Activated CD4-positive, alpha-beta T cell treated with anti-CD3 and anti-CD28 coated beads, Interleukin-2, Interleukin-4, amounts not matched to agents 100 ng/mL and 50 ng/mL, durations not matched to agents 16 hours and 8 hours (primary cell): ENCODE results near the gene FBRS.
"Not testable (repeated sequence)": the region's sequence is repeated elsewhere in the genome, so short reads cannot be mapped to it uniquely, and the experiment has no call there.

Experiments used
- DNase-seq: peaks from one replicate; pipeline ENCODE4 v3.0.0-alpha.2; 2020; ENCODE audit warnings: low spot score

Gene FBRS

DNA sequence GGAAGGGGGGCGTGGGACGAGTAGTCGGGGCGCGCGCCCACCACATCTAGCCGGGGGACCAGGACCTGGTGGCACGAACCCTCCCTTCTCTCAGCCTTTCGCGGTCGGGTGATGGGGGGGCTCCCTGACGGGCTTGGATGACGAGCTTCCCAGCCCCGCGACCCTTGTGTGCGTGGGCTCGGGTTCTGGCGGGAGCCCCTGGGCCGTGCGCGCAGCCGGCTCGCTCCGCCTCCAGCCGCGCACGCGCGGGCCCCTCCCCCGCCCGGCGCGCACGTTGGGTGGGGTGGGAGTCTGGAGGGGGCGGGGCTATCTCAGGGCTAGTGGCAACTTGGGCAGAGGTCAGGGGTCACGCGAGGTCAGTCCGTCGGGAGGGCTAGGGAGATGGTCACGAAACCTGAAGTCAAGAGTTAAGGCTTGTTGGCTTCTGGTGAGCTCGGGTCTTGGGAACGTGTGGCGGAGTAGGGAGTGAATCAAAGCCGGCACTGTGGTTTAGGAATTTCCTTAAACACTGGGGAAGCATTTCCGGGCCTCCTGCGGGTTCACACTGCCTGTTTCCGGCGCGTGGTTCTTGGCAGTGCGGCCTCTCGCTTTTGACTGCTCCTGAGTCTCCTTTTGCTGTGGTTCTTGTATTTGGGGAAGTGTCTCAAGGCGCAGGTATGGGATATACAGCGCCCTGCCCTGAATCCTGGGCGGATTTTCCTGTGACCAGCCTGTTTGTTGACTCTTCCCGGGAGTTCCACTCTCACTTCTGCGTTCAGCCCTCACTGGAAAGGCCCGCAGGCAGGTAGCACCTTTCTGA, 40.8 kb downstream of the FBRS start, which contains the start of gene SRCAP:
SRCAP (plus strand) TSS at position 356 of the 799 bp plus-strand sequence. CDS start 1,654 bp downstream, outside the sequence.
- DNase-seq, result peak; percentile 91

DNA sequence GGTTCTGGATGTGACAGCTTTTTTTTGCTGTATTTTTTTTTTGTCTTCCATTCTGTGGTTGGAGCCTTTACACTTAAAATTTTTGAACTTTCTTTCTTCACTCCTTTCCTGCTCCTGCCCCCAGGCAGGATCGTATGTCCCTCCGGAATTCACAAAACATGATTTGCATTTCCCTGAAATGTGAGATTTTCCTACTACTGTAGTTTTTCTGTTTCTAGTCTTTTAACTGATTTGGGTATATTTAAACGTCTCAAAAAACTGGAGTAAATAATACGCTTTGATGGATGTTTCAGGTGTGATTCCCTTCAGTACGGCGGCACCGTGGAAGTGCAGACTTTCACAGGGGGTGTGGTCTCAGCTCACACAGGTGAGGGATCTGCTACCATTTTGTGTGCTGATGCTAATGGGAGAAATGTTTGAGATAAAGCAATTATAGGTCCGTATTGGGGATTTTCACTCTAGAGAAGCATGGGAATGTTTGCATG, 41.4 kb downstream of the FBRS start:
- no peak for DNase-seq

DNA sequence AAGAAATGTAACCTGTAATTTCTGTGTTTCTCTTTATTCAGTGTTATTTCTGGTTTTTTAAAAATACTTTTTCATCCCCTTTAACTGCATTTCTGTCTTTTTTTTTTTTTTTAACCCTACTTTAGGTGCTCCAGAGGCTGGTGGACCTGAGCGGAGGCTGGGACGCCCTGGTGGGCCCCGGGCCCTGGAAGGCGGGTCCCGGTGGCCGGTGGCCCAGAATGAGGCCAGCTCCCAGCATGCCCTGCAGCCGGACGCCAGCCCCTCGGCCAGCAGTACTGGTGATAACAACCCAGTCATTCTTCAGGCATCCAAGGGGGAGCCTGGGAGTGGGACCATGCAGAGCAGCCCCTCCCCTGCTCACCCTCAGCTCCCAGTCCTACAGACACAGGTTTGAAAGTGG, 42.3 kb downstream of the FBRS start:
- DNase-seq, result no peak

GRCh38 chr16:30700971-30701370, 42.7 kb downstream of the FBRS start:
- DNase-seq, result no peak

GRCh38 chr16:30703071-30703470, 44.8 kb downstream of the FBRS start:
- DNase-seq, result not testable (repeated sequence)

DNA sequence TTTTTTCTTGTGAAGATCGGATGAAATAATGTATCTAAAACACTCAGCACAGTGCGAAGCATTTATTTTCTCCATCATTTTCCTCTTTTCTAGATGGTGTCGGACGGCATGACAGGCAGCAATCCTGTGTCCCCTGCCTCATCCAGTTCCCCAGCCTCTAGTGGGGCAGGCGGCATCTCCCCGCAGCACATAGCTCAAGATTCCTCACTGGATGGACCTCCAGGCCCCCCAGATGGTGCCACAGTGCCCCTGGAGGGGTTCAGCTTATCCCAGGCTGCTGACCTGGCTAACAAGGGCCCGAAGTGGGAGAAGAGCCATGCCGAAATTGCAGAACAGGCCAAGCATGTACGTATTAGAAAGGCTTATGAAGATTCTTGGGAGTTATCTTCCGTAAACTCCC, 45.7 kb downstream of the FBRS start:
- no peak for DNase-seq

GRCh38 chr16:30706046-30706445, 47.8 kb downstream of the FBRS start:
- DNase-seq, result no peak

- no peak for DNase-seq
Measured at GRCh38 chr16:30710971-30711370, 52.7 kb downstream of the FBRS start.

DNA sequence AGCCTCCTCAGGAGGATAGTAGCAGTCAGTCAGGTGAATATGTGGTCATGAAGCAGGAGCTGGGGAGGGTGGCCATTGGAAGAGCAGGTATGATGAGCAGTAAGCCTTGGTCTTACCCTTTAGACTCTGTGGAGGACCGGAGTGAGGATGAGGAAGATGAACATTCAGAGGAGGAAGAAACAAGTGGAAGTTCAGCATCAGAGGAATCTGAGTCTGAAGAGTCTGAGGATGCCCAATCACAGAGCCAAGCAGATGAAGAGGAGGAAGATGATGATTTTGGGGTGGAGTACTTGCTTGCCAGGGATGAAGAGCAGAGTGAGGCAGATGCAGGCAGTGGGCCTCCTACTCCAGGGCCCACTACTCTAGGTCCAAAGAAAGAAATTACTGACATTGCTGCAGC, 53.5 kb downstream of the FBRS start:
- DNase-seq, result no peak

DNA sequence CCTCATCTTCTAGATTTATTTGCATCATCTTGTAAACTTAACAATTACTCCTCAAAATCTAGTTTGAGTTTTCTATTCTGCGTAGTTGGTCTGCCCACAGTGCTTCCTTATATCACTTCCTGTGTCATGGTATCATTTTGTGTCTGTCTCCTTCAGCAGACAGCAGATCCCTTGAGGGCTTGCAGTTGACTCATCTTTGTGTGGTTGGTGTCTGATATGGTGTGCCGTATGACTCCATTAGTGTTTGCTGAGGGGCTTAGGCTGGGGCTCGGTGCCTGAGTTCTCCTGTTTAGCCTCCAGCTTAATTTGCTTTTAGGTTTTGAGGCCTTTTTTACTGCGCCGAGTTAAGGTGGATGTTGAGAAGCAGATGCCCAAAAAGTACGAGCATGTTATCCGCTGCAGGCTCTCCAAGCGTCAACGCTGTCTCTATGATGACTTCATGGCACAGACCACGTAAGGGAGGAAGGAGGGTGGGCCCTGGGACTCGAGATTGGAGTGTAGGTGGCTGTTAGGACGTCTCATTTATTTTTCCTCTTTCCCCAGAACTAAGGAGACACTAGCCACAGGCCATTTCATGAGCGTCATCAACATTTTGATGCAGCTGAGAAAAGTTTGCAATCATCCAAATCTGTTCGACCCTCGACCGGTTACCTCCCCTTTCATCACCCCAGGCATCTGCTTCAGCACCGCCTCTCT, 57.7 kb downstream of the FBRS start:
- DNase-seq, result peak; percentile 80

GRCh38 chr16:30720086-30720485, 61.9 kb downstream of the FBRS start:
- no peak for DNase-seq
